Kidney epithelial cell (primary cell): ENCODE data around the gene ATP6V0A1. TPM values are rescaled to one million over a fixed set of nuclear protein-coding genes. Genes with fewer than 3 reads are reported as not detected.
"Not testable (repeated sequence)": the region's sequence is repeated elsewhere in the genome, so short reads cannot be mapped to it uniquely, and the experiment has no call there.

ENCODE experiments used
- DNase-seq: peaks from one replicate; pipeline ENCODE4 v3.0.0-alpha.2; 2010; ENCODE audit warnings: low read depth
- H3K27me3 ChIP-seq: 2 replicates; pipeline ENCODE4 v1.6.0; 2011; ENCODE audit warnings: low read length; ENCODE audit not compliant: control insufficient read depth, insufficient read depth
- H3K36me3 ChIP-seq: 2 replicates; pipeline ENCODE4 v1.5.1; 2011; ENCODE audit warnings: low read length; ENCODE audit not compliant: control insufficient read depth, insufficient read depth
- H3K4me3 ChIP-seq: 2 replicates; pipeline ENCODE4 v1.5.1; 2011; ENCODE audit warnings: low read depth, mild to moderate bottlenecking, control low read depth, low read length
- total RNA-seq: library from RNA; depleted of rRNA; stranded (reverse); fragments of >200 nt; gene quantifications from 2 replicates; pipeline ENCODE4 v1.2.3, GENCODE V29; 2015
- TF ChIP-seq, protein P1 (sequence below): IDR thresholded peaks from 2 replicates; pipeline ENCODE4 v1.5.1; 2011; ENCODE audit warnings: mild to moderate bottlenecking, moderate library complexity, low read length, control low read depth, inconsistent platforms; ENCODE audit not compliant: insufficient read depth, poor library complexity, severe bottlenecking

Gene ATP6V0A1
- total RNA-seq, 1 donor from 2014 or later = 46.4 TPM

DNA sequence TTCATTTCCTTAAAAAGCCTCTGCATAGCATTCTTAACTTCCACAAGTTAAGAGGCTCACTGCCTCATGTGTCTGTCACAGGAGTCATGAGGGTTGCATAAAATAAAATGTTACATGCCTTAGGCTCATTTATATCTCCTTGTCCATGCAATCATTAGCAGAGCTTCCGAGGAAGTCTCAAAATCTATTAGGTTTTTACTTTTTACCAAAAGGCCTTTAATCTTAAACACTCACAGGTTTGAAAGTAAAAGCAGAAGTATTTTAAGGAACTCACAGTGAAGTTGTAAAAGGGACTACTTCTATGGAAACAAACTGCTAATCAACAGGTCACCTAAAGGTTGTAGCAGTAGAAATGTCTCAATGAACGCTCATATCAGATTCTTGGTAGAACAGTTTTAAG is 5.2 kb upstream of the ATP6V0A1 start:
- no peak for DNase-seq

DNA sequence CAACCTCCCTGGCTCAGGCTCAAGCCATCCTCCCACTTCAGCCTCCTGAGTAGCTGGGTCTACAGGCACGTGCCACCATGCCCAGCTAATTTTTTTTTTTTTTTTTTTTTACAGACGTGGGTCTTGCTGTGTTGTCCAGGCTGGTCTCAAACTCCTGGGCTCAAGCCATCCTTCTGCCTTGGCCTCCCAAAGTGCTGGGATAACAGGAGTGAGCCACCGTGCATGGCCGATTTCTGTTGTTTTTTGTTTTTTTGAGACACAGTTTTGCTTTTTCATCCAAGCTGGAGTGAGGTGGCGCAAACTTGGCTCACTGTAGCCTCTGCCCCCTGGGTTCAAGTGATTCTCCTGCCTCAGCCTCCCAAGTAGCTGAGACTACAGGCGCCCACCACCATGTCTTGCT is 3.7 kb upstream of the ATP6V0A1 start:
- not testable (repeated sequence) for H3K36me3 ChIP-seq, H3K4me3 ChIP-seq, DNase-seq, H3K27me3 ChIP-seq

More for the DNA sequence above, 5.2 kb upstream of the ATP6V0A1 start:
- Histone ChIP-seq H3K4me3 (no peak overlapping the region), H3K27me3 (no peaks in the 10 kb centered on the region), H3K36me3 (no peaks in the 10 kb centered on the region)
- TF ChIP-seq, protein P1, sequence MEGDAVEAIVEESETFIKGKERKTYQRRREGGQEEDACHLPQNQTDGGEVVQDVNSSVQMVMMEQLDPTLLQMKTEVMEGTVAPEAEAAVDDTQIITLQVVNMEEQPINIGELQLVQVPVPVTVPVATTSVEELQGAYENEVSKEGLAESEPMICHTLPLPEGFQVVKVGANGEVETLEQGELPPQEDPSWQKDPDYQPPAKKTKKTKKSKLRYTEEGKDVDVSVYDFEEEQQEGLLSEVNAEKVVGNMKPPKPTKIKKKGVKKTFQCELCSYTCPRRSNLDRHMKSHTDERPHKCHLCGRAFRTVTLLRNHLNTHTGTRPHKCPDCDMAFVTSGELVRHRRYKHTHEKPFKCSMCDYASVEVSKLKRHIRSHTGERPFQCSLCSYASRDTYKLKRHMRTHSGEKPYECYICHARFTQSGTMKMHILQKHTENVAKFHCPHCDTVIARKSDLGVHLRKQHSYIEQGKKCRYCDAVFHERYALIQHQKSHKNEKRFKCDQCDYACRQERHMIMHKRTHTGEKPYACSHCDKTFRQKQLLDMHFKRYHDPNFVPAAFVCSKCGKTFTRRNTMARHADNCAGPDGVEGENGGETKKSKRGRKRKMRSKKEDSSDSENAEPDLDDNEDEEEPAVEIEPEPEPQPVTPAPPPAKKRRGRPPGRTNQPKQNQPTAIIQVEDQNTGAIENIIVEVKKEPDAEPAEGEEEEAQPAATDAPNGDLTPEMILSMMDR = no peak

DNA sequence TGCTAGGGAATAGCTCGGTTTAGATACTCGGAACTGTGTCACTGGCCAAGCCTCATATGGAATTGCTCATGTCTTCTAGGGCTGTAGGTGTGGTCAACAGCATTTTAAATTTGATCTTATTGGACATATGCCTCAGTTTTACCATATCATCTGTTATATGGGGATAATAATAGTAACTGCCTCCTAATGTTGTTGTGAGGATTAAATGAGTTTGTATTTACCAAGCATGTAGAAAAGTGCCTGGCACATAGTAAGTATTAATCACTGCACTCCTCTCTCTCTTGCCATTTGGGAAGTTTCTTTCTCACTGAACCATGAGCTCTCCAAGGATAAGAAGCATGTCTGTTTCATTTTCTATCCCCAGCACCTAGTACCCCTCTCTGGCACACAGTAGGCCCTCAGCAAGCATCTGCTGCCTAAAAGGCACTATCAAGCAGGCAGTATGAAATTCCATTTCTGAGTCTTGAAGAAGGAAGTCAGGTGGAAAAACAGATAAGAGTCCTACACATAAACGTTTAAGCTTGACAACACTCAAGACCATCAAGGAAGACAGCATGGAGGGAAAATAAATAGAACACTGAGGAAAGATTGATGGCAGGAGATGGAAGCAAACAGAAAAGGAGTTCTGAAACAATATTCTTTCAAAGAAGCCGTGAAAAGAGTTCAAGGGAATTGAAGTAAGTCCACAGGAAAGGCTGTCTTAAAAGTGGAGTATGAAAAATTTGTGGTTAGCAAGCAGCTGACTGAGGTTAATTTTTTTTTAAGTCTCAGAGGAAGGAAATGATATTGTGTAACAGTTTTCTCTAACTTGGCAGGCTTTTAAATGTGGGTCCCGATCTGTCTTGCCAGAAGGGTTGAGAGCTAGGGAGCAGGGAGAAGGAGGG is 2.2 kb upstream of the ATP6V0A1 start:
- TF ChIP-seq, protein P1 = no peak
- H3K36me3 ChIP-seq = no peaks in the 10 kb centered on the region
- H3K4me3 ChIP-seq = no peak overlapping the region
- no peaks in the 10 kb centered on the region for H3K27me3 ChIP-seq
- no peak for DNase-seq

DNA sequence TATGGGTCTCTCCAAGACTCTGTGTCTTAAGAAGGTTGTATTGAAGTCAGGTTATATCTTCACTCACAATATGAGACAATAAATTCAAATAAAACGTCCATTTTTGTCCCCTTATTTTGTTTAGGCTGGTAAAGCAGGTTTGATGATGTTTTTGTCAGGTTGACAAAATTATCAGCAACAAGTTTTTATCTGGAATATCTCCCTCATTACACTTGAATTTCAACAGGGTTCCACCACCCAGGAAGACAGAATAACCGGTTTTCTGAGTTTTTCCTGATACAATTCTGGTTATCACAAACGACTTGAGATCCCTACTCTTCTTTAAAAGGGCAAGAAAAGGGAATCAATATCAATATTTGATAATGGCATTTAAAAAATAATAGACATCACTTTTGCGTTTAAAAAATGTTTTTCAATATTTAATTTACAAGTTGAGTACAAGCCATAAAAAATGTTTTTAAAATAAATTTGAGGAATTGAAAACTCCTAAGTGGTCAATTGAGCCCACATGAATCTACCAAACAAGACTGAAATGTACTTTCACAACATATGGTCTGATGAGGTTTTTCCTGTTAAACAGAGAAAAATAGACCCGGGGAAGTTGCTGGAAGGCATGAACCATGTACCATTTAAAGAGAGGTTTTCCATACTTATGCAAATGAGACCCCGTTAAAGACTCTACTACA is 1.4 kb upstream of the ATP6V0A1 start:
- Histone ChIP-seq H3K27me3 (no peaks in the 10 kb centered on the region), H3K36me3 (no peaks in the 10 kb centered on the region), H3K4me3 (no peak overlapping the region)
- no peak for DNase-seq
- TF ChIP-seq, protein P1 = no peak

DNA sequence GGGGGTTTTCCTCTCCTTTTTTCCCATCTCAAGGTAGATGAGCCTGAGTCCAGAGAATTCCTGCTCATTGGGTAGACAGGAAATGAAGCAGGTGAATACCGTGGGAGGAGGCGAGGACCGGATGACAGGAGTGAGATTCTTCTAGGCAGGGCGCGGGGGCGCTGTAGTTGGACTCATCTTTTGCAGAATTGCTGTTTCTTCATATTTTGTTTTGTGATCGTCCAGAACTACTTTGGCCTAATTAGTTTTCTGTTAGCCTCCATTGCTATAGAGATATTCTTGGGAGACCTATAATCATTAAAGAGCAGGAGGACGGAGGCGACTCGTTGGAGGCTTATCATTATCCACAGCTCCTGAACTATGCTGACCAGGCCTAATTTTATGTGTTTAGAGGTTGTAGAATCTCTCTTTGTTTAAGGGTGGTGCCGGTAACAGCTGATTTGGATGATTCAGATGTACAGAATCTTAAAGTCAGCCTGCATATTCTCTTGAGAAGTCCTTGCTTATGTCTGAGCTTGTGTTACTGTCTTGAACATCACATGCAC is 650 bp downstream of the ATP6V0A1 start:
- peak overlapping the region; percentile 83 for H3K4me3 ChIP-seq
- DNase-seq = no peak
- H3K36me3 ChIP-seq = no peaks in the 10 kb centered on the region
- H3K27me3 ChIP-seq = no peaks in the 10 kb centered on the region
- TF ChIP-seq, protein P1 = peak; percentile 49

DNA sequence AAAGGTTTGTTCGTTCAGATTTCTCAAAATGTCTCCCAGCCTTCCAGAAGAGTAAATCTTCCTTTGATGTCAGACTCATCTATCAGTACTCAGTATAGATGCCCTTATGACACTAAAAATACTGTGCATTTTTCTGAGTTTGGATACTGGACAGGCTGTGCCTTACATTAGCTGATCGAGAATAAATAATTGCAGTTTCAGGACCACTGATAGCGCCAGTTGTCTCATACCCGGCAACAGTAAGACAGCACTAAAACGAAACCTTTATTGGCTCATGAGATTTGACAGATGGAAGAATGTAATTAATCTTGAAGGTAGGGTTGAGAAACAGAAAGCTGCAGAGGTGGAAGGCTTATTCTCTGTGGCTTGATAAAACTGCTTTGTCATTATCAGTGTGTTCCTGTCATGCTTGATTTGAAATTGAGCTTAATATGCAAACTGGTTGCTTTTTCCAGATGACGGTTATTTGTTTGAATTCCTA is 1.2 kb downstream of the ATP6V0A1 start:
- TF ChIP-seq, protein P1 = no peak
- Histone ChIP-seq H3K36me3 (no peaks in the 10 kb centered on the region), H3K4me3 (peak overlapping the region; percentile 83), H3K27me3 (no peaks in the 10 kb centered on the region)
- no peak for DNase-seq
